GM10847 (cell line): Measurements from ENCODE around the gene KLHL11.

Experiments
- POLR2A ChIP-seq: IDR thresholded peaks from 2 replicates; pipeline ENCODE4 v1.6.1; 2011; ENCODE audit not compliant: insufficient read length; ENCODE audit errors: extremely low read depth

The KLHL11 gene

DNA sequence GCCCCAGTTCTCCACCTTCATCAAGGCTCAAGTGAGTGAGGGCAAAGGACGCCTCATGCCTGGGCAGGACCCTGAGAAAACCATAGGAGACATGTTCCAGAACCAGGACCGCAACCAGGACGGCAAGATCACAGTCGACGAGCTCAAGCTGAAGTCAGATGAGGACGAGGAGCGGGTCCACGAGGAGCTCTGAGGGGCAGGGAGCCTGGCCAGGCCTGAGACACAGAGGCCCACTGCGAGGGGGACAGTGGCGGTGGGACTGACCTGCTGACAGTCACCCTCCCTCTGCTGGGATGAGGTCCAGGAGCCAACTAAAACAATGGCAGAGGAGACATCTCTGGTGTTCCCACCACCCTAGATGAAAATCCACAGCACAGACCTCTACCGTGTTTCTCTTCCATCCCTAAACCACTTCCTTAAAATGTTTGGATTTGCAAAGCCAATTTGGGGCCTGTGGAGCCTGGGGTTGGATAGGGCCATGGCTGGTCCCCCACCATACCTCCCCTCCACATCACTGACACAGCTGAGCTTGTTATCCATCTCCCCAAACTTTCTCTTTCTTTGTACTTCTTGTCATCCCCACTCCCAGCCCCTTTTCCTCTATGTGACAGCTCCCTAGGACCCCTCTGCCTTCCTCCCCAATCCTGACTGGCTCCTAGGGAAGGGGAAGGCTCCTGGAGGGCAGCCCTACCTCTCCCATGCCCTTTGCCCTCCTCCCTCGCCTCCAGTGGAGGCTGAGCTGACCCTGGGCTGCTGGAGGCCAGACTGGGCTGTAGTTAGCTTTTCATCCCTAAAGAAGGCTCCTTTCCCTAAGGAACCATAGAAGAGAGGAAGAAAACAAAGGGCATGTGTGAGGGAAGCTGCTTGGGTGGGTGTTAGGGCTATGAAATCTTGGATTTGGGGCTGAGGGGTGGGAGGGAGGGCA is 42.7 kb downstream of the KLHL11 start:
- TF ChIP-seq POLR2A, result no peak

DNA sequence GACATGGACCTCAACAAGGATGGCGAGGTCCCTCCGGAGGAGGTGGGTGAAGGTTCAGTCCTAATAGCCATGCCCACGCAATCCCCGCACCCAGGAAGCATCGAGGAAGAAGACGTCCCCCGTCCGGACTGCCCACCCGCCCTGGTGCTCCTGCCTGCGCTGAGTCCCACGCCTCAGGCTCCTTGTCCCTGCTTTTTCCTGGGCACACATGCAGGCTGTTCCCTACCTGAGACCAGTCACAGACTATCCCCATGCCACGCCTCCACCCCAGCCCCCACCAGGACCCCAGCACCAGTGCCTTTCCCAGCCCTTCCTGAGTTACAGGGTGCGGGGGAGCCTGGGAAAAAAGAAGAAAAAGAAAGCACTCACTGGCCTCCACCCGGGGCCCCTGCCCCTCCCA is 43.4 kb downstream of the KLHL11 start:
- no peak for TF ChIP-seq POLR2A

DNA sequence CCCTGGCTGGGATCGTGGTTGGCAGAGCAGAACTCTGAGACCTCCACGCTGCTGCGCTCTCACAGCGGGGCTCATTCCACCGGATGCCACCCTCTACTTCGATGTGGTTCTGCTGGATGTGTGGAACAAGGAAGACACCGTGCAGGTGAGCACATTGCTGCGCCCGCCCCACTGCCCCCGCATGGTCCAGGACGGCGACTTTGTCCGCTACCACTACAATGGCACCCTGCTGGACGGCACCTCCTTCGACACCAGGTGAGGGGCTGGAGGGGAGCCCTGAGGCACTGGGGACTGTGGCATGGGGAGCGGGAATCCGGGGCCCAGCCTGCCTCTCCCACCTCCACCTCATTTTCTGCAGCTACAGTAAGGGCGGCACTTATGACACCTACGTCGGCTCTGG is 47.2 kb downstream of the KLHL11 start:
- TF ChIP-seq POLR2A, result no peak

DNA sequence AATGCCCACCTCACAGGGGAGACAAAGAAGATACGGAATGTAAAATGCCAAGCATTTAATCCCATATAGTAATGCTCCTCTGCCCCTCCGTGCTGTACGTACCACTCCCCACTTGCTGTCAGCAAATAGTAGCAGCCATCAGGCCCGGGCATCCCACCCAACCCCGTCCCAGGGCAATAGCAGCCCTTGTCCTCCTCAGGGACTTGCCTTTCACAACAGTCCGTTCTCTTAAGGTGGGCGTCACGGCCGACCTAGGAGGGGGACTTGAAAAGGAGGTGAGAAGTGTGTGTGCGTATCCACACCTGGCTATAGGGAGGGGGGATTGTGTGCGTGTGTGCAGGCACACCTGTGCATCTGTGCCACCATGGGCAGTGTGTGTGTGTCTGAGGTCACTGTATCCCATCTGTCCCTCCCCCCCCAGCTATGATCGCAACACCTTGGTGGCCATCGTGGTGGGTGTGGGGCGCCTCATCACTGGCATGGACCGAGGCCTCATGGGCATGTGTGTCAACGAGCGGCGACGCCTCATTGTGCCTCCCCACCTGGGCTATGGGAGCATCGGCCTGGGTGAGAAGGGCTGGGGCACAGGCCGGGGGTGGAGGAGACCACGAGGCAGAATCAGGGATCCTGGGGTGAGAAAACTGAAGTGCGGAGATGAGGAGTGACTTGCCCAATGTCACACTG is 48.4 kb downstream of the KLHL11 start:
- TF ChIP-seq POLR2A, result no peak

DNA sequence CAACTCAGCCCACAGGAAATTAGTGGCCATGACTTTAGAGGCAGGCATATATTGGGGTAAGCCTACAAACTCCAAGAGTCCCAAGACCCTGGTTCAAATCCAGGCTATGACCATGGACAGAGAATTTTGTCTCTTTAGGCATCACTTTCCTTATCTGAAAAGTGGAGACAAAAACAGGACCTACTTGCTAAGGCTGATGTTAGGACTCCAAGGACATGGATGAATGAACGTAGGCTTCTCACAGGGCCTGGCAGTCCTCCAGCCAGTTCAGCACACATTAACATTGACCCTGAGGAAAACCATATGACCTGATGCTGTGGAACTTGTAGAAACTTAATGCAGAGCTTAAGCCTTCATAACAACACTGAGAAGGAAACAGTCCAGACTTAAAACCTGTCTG is 51.0 kb downstream of the KLHL11 start:
- TF ChIP-seq POLR2A, result no peak

DNA sequence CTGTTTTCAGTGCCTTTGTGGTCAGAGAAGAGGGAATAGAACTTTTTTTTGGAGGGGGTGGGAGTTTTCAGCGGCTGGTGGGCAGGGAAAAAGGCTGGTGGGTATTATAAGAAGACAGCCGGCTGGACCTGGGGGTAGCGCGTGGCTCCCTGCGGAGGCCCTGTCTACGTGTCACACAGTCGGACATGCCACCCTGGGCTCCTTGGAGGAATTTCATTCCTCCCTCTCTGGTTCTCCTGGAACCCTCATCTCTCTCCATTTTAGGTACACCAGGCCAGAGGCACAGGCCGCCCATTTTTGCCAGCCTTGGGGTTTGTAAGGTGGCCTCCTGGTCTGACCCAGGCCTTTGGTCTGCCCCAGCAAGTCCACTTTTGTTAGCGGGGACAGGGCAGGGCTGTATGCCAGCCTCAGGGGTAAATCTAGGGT is 51.5 kb downstream of the KLHL11 start:
- TF ChIP-seq POLR2A, result no peak

DNA sequence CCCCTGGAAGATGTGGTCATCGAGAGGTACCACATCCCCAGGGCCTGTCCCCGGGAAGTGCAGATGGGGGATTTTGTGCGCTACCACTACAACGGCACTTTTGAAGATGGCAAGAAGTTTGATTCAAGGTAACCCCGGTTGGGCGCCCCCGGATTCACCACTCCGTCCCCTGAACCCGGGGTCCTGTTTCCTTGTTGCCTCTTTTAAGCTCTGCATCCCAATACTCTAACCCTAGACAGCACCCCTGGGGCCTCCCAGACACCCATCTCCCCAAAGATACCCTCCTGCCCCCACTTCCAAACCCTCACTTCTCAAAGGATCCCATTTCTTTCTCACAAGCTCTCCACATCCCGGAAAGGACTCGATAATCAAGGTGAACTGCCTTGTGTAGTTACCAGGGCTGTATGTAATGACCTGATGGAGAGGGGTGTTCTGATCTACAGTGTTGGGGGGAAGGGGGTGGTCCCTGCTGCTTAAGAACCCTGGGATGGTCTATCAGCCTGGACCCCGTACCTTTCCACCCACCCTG is 52.0 kb downstream of the KLHL11 start:
- no peak for TF ChIP-seq POLR2A

DNA sequence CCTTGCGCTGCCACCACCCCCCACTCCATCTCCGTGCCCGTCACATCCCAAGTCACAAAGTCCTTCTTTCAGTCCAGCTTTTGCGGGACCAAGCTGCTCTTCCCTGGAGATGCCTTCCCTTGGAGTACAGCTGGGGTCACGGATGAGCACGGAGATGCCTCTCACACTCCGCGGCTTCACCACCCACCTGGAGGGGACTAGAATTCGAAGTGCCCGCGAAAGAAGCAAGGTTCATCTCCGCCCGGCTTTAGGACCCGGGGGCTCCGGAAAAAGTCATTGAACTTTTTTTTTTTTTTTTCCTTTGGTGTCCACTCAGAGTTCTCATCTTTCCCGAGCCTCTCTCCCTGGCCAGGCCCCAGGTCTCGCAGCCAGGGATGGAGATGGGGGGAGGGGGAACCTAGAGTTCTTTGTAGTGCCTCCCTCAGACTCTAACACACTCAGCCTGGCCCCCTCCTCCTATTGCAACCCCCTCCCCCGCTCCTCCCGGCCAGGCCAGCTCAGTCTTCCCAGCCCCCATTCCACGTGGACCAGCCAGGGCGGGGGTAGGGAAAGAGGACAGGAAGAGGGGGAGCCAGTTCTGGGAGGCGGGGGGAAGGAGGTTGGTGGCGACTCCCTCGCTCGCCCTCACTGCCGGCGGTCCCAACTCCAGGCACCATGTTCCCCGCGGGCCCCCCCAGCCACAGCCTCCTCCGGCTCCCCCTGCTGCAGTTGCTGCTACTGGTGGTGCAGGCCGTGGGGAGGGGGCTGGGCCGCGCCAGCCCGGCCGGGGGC is 52.7 kb downstream of the KLHL11 start, which contains the start of gene FKBP10:
Gene FKBP10 (plus strand): TSS at position 624 of the 771 bp plus-strand sequence. CDS start 31 bp downstream, at position 655.
- no peak for TF ChIP-seq POLR2A

DNA sequence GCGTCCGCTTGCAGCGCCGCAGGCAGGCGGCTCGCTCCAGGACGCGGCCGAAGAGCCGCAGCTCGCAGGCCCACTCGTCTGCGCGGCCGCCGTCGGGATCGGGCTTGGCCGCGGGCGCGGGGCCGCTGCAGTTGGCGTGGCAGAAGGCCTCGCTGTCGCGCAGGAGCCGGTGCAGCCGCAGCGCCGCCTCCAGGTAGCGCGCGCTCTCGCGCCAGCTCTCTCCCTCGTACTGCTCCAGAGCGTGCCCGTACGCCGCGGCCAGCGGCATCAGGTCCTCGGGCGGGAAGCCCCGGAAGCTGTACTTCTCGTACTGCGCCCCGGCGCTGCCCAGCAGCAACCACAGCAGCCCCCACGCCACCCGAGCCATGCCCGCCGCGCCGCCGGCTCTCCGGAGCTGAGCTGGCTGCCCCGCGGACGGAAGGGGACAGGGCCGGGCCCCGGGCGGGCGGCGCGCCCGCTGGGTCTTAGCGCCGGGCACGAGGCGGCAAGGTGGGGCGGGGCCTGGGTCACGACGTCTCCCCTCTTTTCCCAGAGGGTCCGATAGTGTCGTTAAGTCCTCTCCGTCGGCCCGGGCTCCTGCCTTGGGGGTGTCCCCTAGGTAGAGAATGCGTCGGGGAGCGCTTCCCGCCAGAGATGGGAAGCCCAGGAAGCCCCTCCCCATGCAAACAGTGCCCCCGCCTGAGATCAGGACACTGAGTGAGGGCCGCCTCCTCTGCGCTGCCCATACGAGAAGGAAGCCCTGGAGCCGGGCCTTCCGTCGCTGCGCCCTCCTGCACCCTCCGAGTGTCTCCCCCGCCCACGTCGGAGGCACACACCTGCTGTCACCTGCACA is 53.5 kb downstream of the KLHL11 start, which contains the start of gene P3H4:
Gene P3H4 (minus strand): TSS at position 401 of the 832 bp plus-strand sequence. CDS start 34 bp downstream, at position 367.
- TF ChIP-seq POLR2A, result no peak

DNA sequence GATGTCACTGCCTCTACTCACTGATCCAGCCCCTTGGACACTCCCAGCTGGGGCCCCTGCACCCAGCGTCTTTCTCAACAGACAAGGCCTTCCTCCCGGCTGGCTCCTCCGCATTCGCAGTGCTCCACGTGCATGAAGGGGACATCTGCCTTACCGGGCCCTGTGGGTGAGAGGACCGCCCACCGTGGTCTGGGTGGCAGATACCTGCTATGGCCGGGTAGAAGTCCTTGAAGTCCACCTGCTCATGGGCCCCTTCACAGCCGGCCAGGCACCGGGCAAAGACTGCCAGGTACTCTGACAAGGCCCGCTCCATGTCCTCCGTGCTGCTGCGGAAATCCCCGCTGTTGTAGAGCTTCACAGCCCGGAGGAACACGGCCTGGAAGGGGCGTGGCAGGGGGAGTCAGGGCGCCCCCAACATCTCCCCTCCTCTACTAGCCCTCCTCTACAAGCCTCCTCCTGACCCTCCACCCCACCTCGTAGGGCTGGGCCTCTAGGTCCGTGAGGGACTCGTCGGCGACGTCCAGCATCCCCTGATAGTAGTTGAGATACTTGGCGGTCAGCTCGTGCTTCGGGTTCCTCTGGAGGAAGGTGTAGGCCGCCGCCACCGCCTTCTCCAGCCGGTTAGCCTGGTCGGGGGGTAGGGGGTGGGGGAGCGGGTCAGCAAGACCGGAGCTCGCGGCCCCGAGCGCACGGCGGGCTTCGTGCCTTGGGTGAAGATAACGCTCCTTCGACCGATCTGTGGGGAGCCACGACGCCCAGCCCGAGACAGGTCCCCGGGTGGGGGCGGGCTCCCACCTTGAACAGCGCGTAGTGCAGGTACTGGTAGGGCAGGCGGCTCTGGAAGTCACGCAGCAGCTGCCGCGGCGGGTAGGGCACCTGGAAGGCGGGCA is 54.3 kb downstream of the KLHL11 start:
- no peak for TF ChIP-seq POLR2A

DNA sequence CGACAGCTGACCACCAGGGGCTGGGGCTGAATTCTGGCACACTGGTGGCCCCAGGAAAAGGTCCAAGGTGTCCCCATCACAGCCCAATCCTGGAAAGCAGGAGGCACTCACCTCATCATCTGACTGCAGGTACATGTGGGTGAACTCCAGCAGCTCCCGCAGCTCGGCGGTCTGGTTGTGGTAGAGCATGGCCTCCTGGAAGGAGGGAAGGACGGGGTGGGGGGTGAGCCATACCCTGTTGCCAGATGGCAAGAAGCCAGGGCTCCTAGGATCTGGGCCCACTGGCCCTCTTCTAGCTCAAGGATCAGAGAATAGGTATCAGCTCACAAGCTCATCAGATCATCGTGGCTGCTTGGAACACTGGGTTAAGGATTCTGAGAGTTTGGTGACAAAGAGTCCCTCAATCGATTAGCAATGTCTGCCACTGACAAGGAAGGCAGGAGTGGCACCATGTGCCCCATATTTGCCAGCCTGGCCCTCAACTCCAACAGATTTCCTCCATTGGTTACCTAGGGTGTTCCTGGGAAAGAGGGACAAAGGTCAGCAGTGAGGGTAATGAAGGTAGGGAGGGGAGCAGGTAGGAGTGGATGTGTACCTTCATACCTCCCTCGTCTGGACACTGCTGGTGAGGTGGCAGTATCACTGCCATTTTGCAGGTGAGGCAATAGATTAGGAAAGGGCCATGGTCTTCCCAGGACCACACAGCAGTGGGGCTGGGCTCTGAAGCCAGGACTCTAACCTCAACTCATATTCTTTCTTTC is 58.4 kb downstream of the KLHL11 start:
- no peak for TF ChIP-seq POLR2A
